ENCODE measurements around the gene RMI2.

DNA sequence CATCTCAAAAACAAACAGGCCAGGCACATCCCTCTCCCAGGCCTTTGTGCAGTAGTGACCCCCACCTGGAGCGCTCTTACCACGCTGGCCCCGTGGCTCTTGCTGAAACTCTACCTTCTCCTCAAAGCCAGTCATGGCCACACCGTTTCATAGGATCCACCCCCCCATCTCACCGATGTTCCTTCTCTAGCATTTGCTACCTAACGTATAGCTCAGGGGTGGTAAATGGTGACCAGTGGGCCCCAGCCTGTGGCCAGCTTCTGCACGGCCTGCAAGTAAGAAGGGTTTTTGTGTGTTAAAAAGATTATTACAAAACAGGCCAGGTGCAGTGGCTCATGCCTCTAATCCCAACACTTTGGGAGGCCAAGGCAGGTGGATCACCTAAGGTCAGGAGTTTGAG, 43.8 kb downstream of the RMI2 start:
- TF ChIP-seq, protein P1, sequence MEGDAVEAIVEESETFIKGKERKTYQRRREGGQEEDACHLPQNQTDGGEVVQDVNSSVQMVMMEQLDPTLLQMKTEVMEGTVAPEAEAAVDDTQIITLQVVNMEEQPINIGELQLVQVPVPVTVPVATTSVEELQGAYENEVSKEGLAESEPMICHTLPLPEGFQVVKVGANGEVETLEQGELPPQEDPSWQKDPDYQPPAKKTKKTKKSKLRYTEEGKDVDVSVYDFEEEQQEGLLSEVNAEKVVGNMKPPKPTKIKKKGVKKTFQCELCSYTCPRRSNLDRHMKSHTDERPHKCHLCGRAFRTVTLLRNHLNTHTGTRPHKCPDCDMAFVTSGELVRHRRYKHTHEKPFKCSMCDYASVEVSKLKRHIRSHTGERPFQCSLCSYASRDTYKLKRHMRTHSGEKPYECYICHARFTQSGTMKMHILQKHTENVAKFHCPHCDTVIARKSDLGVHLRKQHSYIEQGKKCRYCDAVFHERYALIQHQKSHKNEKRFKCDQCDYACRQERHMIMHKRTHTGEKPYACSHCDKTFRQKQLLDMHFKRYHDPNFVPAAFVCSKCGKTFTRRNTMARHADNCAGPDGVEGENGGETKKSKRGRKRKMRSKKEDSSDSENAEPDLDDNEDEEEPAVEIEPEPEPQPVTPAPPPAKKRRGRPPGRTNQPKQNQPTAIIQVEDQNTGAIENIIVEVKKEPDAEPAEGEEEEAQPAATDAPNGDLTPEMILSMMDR (IDR thresholded peaks at IDR 0.05), result no peak
- TF ChIP-seq POLR2A (IDR thresholded peaks at IDR 0.05), result no peak
